Stimulated activated memory B cell treated with anti-CD40 and anti-IgM and Interleukin-4, amounts not matched to agents 10 μg/mL and 1 μg/mL and 100 μg/mL, for 72 hours (primary cell): Measurements from ENCODE around the gene ZBED1.
A peak's percentile ranks its signal among the peaks of the same experiment; 100 is the strongest.
"Not testable (repeated sequence)": the region's sequence is repeated elsewhere in the genome, so short reads cannot be mapped to it uniquely, and the experiment has no call there.

ENCODE experiments used
- ATAC-seq: fragments of 150-1000 bp; cut with Tn5 transposase; 2 replicates; pipeline ENCODE4 v1.10.0; 2021
- H3K27ac Mint-ChIP-seq: one replicate; pipeline ENCODE4 v1.8.0; 2022; ENCODE audit warnings: mild to moderate bottlenecking, mixed read lengths
- H3K27me3 Mint-ChIP-seq: one replicate; pipeline ENCODE4 v1.8.0; 2022; ENCODE audit warnings: mixed read lengths
- H3K36me3 Mint-ChIP-seq: one replicate; pipeline ENCODE4 v1.8.0; 2022; ENCODE audit warnings: mixed read lengths
- H3K4me1 Mint-ChIP-seq: one replicate; pipeline ENCODE4 v1.8.0; 2022; ENCODE audit warnings: mixed read lengths
- H3K4me3 Mint-ChIP-seq: one replicate; pipeline ENCODE4 v1.8.0; 2022; ENCODE audit warnings: mild to moderate bottlenecking, moderate library complexity, mixed read lengths
- H3K9me3 Mint-ChIP-seq: one replicate; pipeline ENCODE4 v1.8.0; 2022; ENCODE audit warnings: mixed read lengths

ZBED1 gene

DNA sequence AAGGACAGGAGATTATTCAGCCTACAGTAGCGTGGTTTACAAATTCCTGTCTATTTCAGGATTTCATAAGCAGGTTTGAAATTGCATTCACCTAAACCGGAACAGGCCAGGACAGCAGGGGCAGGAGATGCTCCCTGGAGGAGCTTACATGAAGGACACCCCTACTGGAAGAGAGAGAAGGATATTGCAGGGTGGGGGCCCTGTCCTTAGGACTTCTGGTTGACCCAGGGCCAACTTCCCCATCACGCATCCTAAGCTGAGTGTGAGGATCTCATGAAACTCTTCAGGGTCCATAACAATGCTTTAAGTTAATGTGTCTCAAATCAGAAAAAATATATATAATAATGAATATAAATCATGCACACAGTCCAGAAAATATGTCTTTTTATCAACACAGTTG is 6.4 kb upstream of the ZBED1 start:
- Mint-ChIP-seq H3K36me3 (no peaks in the 10 kb centered on the region), H3K4me1 (peaks cover 16% of the 10 kb centered on the region), H3K27ac (no peak overlapping the region), H3K27me3 (no peaks in the 10 kb centered on the region), H3K9me3 (no peaks in the 10 kb centered on the region), H3K4me3 (no peak overlapping the region)
- no peak for ATAC-seq

DNA sequence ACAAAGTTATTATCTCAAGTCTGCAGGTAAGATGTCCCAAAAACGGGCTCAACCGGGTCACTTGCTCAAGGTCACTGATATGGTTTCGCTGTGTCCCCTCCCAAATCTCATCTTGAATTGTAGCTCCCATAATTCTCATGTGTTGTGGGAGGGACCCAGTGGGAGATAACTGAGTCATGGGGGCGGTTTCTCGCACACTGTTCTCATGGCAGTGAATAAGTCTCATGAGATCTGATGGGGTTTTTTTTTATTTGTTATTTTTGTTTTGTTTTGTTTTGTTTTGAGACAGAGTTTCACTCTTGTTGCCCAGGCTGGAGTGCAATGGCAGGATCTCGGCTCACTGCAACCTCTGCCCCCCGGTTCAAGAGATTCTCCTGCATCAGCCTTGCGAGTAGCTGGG is 4.6 kb upstream of the ZBED1 start:
- peaks cover 20% of the 10 kb centered on the region for H3K4me1 Mint-ChIP-seq
- not testable (repeated sequence) for ATAC-seq, H3K27ac Mint-ChIP-seq, H3K27me3 Mint-ChIP-seq, H3K4me3 Mint-ChIP-seq, H3K36me3 Mint-ChIP-seq, H3K9me3 Mint-ChIP-seq

DNA sequence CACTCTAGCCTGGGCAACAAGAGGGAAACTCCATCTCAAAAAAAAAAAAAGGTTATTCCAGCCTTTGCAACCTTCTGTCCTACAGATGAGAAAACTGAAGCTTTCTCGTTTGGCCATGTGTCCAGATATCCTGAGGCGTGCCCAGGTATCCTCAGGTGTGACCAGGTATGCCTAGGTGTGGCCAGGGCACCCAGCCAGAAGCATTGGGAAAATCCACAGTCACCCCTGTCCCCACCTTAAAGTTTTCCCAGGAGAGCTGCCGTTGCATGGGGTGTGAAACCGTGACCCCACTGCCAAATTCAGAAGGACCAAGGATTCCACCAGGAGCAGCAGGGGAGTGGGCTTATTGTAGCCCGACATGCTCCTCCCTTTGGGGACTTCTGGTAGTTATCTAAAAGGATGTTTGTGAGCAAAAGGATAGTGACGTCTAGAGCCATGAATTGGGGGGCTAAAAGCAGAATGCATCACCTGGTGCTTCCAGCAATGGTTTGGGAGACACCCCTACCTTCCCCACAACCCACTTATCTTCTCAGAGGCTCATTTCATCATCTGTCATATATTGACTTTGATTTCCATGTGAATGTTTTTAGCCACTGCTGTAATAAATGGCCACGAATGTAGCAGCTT is 4.0 kb upstream of the ZBED1 start:
- Mint-ChIP-seq H3K36me3 (no peaks in the 10 kb centered on the region), H3K27me3 (no peaks in the 10 kb centered on the region), H3K27ac (no peak overlapping the region), H3K4me3 (no peak overlapping the region), H3K9me3 (no peaks in the 10 kb centered on the region), H3K4me1 (peaks cover 20% of the 10 kb centered on the region)
- no peak for ATAC-seq

DNA sequence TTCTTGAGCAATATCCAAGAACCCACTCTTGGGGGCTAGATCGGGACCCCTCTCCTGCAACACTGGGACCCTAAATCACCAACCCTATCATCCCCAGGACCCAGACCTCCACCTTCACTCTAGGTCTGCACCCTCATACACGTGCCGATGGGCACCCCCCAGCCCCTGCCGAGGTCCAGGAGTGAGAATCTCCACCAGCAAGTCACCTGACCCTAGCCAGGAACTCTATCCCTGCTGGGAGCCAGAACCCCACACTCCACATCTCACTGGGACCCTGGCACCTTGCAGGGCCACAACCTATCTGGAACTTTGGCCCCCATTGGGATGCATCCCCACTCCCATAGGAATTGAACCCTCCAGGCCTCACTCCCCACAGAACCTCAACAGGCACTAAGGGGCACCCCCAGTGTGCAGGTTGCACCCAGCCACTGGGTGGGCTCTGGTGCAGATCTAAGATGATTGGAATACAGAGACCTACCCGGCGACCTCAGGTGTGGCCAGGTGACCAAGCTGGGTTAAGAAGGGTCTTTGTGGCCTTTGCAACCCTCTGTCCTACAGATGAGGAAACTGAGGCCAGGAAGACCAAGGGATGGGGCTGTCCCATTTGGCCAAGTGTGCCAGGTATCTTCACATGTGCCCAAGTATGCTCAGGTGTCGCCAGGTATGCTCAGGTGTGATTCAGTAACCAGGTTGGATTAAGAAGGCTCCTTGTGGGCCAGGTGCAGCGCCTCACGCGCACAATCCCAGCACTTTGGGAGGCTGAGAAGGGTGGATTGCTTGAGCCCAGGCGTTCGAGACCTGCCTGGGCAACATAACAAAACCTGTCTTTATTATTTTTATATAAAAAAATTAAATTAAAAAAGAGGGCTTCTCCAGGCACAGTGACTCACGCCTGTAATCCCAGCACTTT is 3.1 kb upstream of the ZBED1 start:
- Mint-ChIP-seq H3K36me3 (no peaks in the 10 kb centered on the region), H3K4me1 (peaks cover 27% of the 10 kb centered on the region), H3K9me3 (no peaks in the 10 kb centered on the region), H3K27me3 (no peaks in the 10 kb centered on the region), H3K4me3 (no peak overlapping the region), H3K27ac (no peak overlapping the region)
- no peak for ATAC-seq

DNA sequence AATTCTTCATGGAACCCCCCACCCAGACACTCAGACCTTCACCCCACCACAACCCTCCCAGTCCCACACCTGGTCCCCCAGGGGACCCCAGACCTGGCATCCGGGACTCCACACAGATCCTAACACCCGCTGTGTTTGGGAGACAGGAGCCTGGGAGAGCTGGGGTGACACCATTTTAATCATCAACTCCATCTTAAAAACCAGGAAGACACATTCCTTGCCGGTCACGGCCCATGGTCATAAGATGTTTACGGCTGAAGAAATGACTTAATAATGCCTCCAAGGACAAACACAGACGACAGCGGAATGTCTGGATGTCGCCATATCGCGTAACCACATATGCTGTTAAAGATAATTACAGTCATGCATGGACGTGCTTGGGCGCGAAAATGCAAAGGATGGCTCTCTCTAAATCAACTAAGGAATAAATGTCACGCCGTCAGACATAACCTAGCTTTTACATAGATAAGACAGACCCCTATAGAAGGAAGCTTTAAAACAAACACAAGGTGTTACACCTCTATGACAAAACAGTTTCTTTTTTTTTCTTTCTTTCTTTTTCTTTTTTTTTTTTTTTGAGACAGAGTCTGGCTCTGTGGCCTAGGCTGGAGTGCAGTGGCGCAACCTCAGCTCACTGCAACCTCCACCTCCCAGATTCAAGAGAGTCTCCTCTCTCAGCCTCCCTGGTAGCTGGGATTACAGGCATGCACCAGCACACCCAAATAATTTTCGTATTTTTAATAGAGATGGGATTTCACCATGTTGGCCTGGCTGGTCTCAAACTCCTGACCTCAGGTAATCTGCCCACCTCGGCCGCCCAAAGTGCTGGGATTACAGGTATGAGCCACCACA is 2.1 kb upstream of the ZBED1 start:
- H3K36me3 Mint-ChIP-seq, result no peaks in the 10 kb centered on the region
- H3K9me3 Mint-ChIP-seq, result no peaks in the 10 kb centered on the region
- ATAC-seq, result no peak
- H3K4me3 Mint-ChIP-seq, result no peak overlapping the region
- H3K27me3 Mint-ChIP-seq, result no peaks in the 10 kb centered on the region
- H3K4me1 Mint-ChIP-seq, result peaks cover 31% of the 10 kb centered on the region
- peak overlapping the region; percentile 92 for H3K27ac Mint-ChIP-seq

DNA sequence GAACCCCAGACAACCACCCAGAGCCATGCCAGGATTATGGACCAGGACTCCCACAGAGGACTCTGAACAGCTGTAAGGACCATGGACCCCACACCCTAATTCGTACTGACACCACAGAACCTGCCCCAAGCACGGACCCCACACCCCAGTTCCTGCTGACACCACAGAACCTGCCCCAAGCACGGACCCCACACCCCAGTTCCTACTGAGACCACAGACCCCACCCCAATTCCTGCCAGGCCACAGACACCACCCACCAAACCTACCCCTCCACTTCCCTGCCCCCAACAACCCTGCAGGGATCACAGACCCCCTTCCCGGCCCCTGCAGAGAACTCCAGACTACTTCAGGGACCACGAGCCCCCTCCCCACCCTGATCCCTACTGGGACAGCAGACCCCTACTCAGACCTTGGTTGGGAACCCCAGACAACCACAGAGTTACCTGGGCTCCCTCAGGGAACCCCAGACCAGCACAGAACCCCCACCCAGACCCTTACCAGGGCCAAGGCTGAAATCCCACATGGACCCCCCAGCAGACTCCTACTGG is 1.4 kb upstream of the ZBED1 start:
- no peak for ATAC-seq
- peak overlapping the region; percentile 74 for H3K4me3 Mint-ChIP-seq
- no peaks in the 10 kb centered on the region for H3K36me3 Mint-ChIP-seq
- H3K4me1 Mint-ChIP-seq, result peaks cover 36% of the 10 kb centered on the region
- no peaks in the 10 kb centered on the region for H3K27me3 Mint-ChIP-seq
- no peaks in the 10 kb centered on the region for H3K9me3 Mint-ChIP-seq
- peak overlapping the region; percentile 92 for H3K27ac Mint-ChIP-seq

DNA sequence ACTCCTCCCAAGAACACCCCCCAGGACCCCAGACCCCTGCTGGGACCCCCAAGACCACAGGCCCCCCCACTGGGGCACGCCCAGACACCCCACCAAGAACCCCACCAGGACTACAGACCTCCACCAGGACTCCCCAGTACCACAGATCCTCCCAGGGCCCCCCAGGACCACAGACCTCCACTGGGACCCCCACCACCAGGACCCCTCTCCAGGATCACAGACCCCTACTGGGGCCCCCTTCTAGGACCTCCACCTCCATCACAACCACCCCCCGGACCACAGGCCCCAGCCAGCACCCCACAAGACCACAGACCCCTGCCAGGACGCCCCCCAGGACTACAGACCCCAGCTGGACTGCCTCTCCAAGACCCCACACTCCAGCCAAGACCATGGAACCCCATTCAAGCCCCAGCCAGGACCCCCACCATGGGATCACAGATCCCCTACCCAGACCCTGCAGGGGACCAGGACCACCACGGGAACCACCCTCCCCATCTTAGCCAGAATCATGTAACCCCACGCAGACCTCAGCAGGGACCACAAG is 855 bp upstream of the ZBED1 start:
- H3K9me3 Mint-ChIP-seq, result no peaks in the 10 kb centered on the region
- no peaks in the 10 kb centered on the region for H3K36me3 Mint-ChIP-seq

DNA sequence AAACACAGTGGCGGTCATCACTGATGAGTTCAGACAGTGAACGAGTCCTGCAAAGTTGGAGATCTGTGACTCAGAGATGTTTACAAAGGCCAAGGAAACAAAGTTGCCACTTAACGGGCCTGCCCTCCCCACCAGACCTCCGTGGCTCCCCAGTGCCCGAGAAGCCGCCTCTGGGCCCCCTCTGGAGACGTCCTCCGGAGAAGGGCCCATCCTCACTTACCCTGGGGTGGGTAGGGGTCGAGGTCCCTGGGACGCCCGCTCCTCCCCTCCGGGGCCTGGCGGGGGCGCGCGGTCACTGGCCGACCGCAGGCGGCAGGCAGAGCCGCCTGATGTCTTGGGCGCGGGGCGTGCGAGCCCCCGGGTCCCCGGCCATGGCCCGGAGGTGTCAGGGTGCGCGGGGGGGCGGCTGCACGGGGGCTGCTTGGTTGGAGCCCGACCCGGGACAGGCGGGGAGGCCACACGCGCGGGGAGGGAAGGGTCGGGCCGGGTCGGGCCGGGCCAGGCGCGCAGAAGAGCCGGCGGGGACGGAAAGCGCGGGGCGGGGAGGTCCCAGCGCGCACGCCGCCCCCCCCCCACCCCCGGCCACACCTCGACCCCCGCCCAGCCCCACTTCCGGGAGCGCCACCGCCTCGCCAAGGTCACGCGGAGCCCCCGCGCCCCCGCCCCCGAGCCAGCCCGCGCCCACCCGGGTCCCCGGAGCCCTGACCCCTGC is 529 bp downstream of the ZBED1 start:
- H3K27me3 Mint-ChIP-seq, result no peaks in the 10 kb centered on the region
- peak; percentile 67 for ATAC-seq
- H3K36me3 Mint-ChIP-seq, result no peaks in the 10 kb centered on the region
- H3K9me3 Mint-ChIP-seq, result no peaks in the 10 kb centered on the region
- H3K4me1 Mint-ChIP-seq, result peaks cover 41% of the 10 kb centered on the region
- peak overlapping the region; percentile 78 for H3K27ac Mint-ChIP-seq
- H3K4me3 Mint-ChIP-seq, result peak overlapping the region; percentile 80

More for the DNA sequence above, 855 bp upstream of the ZBED1 start:
- ATAC-seq, result peak; percentile 17
- Mint-ChIP-seq H3K4me3 (peak overlapping the region; percentile 74), H3K27me3 (no peaks in the 10 kb centered on the region), H3K27ac (peak overlapping the region; percentile 92), H3K4me1 (peaks cover 36% of the 10 kb centered on the region)

DNA sequence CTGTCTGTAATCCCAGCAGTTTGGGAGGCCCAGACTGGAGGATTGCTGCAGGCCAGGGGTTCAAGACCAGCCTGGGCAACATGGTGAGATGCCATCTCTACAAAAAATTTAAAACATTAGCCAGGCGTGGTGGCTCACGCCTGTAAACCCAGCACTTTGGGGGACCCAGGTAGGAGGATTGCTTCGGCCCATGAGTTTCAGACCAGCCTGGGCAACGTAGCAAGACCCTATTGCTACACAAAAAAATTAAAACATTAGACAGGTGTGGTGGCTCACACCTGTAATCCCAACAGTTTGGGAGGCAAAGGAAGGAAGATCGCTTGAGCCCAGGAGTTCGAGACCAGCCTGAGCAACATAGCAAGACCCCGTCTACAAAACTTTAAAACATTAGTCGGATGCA is 1.3 kb downstream of the ZBED1 start:
- no peaks in the 10 kb centered on the region for H3K27me3 Mint-ChIP-seq
- H3K4me3 Mint-ChIP-seq, result peak overlapping the region; percentile 80
- no peaks in the 10 kb centered on the region for H3K36me3 Mint-ChIP-seq
- H3K4me1 Mint-ChIP-seq, result peaks cover 41% of the 10 kb centered on the region
- H3K27ac Mint-ChIP-seq, result peak overlapping the region; percentile 78
- ATAC-seq, result no peak
- no peaks in the 10 kb centered on the region for H3K9me3 Mint-ChIP-seq

DNA sequence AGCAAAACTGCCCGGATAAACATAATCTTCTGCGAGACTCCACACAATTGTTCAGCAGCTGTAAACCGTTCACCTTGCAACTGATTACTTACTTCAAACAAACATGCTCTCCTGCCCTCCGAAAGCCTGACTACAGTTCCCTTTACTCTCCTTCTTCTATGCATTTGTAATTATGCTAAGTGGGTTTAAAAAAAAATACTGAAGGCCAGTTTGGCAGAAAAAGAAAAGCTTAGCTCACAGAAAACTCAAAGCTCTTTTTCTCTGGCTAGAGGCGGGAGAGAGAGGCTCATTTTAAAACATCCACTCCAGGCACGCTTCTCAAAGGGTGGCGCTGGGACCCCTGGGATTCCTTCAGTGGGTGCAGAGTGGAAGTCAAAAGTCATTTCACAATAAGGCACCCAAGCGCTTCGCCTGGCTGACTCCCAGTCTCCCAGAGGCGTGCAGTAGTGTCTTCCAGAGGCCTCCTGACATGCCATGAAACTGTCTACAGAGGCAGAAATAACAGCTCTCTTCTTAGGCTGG is 1.9 kb downstream of the ZBED1 start:
- H3K9me3 Mint-ChIP-seq, result no peaks in the 10 kb centered on the region
- H3K27me3 Mint-ChIP-seq, result no peaks in the 10 kb centered on the region
- H3K4me1 Mint-ChIP-seq, result peaks cover 41% of the 10 kb centered on the region
- H3K4me3 Mint-ChIP-seq, result peak overlapping the region; percentile 80
- no peak for ATAC-seq
- peak overlapping the region; percentile 78 for H3K27ac Mint-ChIP-seq
- H3K36me3 Mint-ChIP-seq, result no peaks in the 10 kb centered on the region

DNA sequence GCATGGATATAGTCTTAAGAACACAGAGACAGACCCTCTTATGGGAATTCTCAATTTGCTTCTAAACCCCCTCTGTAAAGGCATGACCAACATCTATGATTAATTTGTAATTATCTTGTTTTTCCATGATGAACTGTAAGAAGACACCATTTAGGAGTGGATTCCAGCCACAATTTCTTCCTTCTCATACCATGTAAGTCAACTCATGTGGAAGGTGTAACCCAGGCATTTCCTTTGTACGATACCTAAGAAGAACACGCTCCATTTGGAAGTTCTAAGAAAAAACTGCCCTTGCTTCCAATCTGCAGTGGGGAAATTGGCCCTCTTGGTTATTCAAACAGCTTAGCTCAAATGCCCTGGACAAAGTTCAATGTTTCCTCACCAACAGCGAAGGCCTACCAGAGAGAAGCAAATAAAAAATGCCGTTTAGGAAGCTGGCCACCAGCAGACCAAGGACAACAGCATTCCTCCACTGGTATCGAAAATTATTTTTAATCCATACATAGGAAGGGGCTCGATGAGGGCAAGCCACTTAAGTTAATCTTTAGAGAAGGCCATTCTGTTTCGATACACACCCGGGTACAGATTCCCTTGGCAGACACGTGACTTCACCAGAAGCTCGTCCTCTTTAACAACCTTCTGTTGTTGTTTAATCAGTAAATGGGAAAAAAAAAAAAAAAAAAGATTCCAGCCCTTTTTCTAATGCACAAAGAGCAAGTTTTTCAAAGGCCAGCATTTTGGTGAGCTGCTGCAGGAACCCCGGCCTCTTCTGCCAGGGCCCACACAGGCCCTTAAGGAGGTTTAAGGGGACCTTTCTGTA is 2.6 kb downstream of the ZBED1 start:
- Mint-ChIP-seq H3K27ac (peak overlapping the region; percentile 78), H3K4me3 (no peak overlapping the region), H3K36me3 (no peaks in the 10 kb centered on the region), H3K9me3 (no peaks in the 10 kb centered on the region), H3K4me1 (peaks cover 41% of the 10 kb centered on the region), H3K27me3 (no peaks in the 10 kb centered on the region)
- no peak for ATAC-seq

DNA sequence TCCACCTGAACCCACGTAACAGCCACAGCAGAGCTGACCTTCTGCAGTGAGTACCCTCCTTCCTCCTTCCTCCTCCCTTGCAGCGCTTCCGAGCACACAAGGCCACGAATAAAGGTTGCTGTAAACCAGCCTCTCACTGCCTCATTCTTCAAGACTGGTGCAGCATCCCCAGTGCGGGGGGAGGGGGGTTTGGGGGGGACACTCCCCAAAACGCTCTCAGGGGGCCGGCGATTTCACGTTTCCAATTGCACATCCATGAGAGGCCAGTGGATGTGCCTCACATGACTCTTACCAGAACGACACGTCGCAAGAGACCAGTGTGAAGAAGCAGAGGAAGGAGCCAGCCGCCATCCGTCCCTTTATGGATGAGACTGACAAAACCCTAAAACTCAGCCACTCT is 5.2 kb downstream of the ZBED1 start:
- H3K36me3 Mint-ChIP-seq, result peaks cover 7% of the 10 kb centered on the region
- no peak overlapping the region for H3K4me3 Mint-ChIP-seq
- H3K27me3 Mint-ChIP-seq, result no peaks in the 10 kb centered on the region
- peaks cover 47% of the 10 kb centered on the region for H3K4me1 Mint-ChIP-seq
- ATAC-seq, result no peak
- H3K27ac Mint-ChIP-seq, result no peak overlapping the region
- no peaks in the 10 kb centered on the region for H3K9me3 Mint-ChIP-seq

DNA sequence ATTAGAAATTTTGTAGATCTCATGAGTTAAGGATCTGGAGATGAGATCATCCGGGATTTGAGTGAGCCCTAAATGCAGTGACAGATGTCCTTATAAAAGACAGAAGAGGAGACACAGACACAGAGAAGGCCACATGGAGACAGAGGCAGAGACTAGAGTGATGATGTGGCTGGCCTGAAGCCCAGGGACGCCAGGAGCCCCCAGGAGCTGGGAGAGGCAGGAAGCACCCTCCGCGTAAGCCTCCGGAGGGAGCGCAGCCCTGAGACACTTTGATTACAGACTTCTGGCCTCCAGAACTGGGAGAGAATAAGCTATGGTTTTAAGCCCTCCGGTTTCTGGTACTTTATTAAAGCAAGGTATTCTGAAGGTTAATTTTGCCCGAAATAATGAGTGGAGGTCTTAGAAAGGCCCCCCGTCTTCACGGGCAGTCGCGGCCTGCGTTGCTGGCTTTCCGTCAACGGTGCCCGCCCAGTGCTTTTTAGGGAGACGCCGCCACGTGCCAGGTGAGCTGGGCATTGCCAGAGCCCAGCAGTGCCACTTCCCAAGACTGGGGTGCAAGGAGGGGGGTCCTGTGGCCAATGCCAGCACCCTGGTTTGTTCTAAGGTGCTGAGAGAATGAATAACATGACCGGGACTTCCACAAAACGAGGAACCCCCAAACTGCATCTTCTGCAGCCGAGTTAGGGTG is 8.1 kb downstream of the ZBED1 start:
- no peaks in the 10 kb centered on the region for H3K27me3 Mint-ChIP-seq
- H3K27ac Mint-ChIP-seq, result peak overlapping the region; percentile 40
- no peak for ATAC-seq
- H3K36me3 Mint-ChIP-seq, result peaks cover 34% of the 10 kb centered on the region
- peaks cover 25% of the 10 kb centered on the region for H3K4me1 Mint-ChIP-seq
- no peak overlapping the region for H3K4me3 Mint-ChIP-seq
- H3K9me3 Mint-ChIP-seq, result no peaks in the 10 kb centered on the region
